Glomerular endothelial cell (primary cell): Measurements from ENCODE around the gene ASXL1. TPM values are rescaled to one million over a fixed set of nuclear protein-coding genes. Genes with fewer than 3 reads are reported as not detected.
A peak's percentile ranks its signal among the peaks of the same experiment; 100 is the strongest.
"Not testable (repeated sequence)": the region's sequence is repeated elsewhere in the genome, so short reads cannot be mapped to it uniquely, and the experiment has no call there.

Experiments used
- DNase-seq: peaks from one replicate; pipeline ENCODE4 v3.0.0-alpha.2; 2011; ENCODE audit warnings: low read depth, low spot score; ENCODE audit errors: extremely low read depth
- total RNA-seq: library from RNA; depleted of rRNA; stranded (reverse); fragments of >200 nt; gene quantifications from 2 replicates; pipeline ENCODE4 v1.2.3, GENCODE V29; 2015

ASXL1 gene
- 35.4 and 71.8 TPM in 2 replicates for total RNA-seq

DNA sequence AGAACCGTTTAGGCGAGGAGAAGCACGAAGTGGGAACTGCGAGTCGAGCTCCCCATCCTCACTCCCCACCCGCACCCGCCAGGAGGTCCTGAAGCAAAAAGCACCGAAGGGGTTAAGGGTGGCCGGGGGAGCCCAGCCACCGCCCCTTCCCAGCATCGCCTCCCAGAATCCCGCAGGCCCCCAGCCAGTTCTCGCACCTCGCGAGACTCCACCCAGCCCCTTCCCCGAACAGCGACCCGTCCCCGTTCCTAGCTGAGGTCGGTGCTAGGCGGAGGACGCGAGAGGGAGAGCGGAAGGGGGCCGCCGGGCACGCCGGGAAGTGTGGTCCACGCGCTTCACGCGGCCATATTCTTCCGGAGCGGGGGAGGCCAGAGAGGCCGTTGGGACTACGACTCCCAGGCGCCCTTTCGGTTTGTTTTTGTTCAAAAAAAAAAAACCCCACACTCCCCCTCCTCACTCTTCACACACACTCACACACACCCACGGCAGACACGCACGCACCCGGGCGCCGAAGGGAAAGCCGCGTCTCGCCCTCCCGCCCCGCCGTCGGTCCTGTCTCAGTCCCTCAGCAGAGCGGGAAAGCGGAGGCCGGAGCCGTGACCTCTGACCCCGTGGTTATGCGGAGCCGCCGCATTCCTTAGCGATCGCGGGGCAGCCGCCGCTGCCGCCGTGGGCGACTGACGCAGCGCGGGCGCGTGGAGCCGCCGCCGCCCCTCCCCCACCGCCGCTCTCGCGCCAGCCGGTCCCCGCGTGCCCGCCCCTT lies at the start of gene ASXL1:
ASXL1 (plus strand) TSS at position 463 of the 763 bp plus-strand sequence. CDS start 445 bp downstream, outside the sequence.
- peak; percentile 77 for DNase-seq

GRCh38 chr20:32312718-32313424 lies 45.3 kb upstream of the ASXL1 start:
- no peak for DNase-seq

GRCh38 chr20:32314768-32315167 lies 43.4 kb upstream of the ASXL1 start:
- DNase-seq: no peak

DNA sequence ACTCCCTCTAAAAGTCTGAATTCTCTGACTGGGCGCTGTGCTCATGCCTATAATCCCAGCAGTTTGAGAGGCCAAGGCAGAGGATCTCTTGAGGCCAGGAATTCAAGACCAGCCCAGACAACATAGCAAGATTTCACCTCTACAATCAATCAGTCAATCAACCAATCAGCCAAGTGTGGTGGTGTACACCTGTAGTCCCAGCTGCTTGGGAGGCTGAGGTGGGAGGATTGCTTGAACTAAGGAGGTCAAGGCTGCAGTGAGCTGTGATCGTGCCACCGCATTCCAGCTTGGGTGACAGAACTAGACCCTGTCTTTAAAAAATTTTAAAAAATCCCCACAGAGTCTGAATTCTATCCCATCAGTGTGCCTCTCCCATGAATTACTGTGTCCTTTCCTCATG lies 42.7 kb upstream of the ASXL1 start:
- DNase-seq: no peak

DNA sequence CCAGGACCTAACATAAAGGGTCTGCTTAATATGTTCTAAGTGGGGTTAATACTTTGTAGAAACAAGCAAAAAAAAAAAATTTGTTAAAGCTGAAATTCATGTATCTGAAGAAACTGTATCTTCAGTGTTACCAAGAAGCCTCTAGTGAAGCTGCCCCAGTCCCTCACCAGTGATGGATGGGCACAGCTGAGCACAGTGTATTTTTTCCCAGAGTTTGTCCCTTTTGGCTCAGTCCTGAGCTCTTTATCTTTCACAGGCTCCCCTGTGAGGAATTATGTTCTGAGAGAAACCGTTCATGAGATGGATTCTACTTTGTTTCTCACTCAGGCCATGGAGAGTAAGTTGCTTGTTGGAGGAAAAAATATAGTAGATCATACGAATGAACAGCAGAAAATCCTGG lies 42.2 kb upstream of the ASXL1 start:
- DNase-seq: no peak

- no peak for DNase-seq
These were observed 41.5 kb upstream of the ASXL1 start for GRCh38 chr20:32316667-32317066.

- DNase-seq: no peak
These were observed 39.0 kb upstream of the ASXL1 start for GRCh38 chr20:32319100-32319499.

GRCh38 chr20:32320305-32320704 lies 37.8 kb upstream of the ASXL1 start:
- no peak for DNase-seq

DNA sequence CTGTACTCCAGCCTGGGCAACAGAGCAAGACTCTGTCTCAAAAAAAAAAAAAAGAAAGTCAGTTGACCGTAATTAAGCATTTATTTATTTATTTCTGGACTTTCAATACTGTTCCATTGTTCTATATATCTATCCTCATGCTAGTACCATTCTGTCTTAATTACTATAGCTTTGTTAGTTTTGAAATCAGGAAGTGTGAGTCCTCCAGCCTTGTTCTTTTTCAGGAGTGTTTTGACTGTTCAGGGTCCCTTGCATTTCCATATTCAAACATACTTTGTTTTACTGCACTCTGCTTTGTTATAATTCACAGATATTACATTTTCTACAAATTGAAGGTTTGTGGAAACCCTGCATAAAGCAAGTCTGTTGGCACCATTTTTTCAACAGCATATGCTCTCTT lies 36.7 kb upstream of the ASXL1 start:
- DNase-seq: no peak

DNA sequence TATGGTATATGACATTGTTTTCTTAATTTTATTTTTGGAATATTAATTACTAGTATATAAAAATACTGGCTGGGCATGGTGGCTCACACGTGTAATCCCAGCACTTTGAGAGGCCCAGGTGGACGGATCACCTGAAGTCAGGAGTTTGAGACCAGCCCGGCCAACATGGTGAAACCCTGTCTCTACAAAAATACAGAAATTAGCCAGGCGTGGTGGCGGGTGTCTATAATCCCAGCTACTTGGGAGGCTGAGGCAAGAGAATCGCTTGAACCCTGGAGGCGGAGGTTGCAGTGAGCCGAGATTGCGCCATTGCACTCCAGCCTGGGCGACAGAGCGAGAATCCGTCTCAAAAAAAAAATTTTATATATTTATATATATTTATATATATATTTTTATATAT lies 35.9 kb upstream of the ASXL1 start:
- DNase-seq: not testable (repeated sequence)

GRCh38 chr20:32323761-32324160 lies 34.4 kb upstream of the ASXL1 start:
- not testable (repeated sequence) for DNase-seq

- DNase-seq: peak; percentile 80
These were observed 32.2 kb upstream of the ASXL1 start for GRCh38 chr20:32325706-32326503.

GRCh38 chr20:32326504-32326845 lies 31.7 kb upstream of the ASXL1 start:
- no peak for DNase-seq

DNA sequence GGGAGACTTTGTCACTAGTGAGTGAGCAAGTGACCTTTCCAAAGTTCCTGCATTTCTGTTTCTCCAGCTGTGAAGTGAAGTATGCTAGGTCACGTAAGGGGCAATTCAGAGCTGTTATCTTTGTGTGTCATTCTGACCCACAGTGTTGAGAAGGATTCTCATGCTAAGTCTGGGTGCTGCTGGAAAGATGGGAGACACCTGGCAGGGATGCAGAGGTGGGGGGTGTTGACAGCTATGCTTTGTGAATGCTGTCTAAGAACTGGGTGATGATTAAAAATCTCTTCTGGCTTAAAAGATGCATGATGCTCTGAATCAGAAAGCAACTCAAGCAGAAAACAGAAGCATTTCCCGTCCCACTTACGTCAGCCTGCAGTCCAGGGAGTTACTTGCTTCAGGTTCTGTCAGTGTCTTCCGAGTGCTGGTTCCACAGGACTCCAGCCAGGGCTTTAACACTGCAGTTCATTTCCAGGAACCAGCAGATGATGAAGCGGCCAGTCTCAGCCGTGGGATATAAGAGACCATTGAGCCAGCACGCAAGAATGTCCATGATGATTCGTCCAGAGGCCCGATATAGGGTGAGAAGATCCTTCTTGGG lies 30.9 kb upstream of the ASXL1 start:
- no peak for DNase-seq

GRCh38 chr20:32329817-32330554 lies 28.1 kb upstream of the ASXL1 start:
- no peak for DNase-seq

GRCh38 chr20:32330555-32330897 lies 27.6 kb upstream of the ASXL1 start:
- no peak for DNase-seq

DNA sequence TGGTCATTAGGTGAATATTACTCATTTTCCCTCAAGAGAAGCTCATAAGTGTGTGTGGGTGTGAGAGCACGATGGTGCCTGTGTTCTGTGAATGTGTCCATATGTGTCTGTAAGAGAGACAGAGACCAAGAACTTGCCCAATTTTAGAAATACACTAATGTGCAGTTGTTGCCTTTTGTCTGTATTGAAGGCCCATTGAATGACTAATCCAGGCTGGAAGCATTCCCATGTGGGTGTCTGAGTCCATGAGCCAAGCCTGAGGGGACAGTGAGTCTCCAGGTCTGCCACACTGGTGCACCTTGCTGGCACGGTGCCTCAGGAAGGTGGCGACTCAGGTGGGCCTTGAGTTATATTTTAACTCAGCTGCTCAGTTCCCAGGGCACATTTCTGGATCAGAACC lies 25.5 kb upstream of the ASXL1 start:
- no peak for DNase-seq

GRCh38 chr20:32333181-32333987 lies 24.7 kb upstream of the ASXL1 start:
- no peak for DNase-seq

- no peak for DNase-seq
These were observed 23.9 kb upstream of the ASXL1 start for GRCh38 chr20:32333988-32334885.
